Embryonic facial prominence (tissue), 1 donor: ENCODE results near the gene MOCS3.
"Not testable (repeated sequence)": the region's sequence is repeated elsewhere in the genome, so short reads cannot be mapped to it uniquely, and the experiment has no call there.

ENCODE experiments used
- DNase-seq: peaks from one replicate; pipeline ENCODE4 v3.0.0-alpha.2; 2016; ENCODE audit errors: extremely low spot score

MOCS3 gene

DNA sequence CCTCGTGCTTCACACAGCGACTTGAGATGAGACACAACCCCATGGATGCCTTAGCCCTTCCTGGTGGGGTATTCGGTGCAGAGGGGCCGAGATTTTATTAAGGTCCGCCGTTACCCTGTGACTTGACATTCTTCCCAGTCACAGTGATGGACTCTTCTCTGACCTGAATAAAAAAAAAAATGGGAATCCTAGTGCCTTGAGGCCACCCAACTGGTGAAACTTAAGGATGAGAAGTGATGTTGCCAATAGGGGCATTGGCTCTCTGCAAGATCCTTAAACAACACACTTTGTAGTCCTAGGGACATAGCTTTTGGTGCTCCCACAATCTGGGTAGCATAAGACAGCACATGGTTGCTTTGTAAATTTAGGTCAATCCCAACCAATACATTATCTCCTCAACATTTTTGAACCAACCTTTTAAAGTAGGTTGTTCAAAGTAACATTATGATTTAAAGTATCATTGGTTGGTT is 26.6 kb upstream of the MOCS3 start:
- no peak for DNase-seq

DNA sequence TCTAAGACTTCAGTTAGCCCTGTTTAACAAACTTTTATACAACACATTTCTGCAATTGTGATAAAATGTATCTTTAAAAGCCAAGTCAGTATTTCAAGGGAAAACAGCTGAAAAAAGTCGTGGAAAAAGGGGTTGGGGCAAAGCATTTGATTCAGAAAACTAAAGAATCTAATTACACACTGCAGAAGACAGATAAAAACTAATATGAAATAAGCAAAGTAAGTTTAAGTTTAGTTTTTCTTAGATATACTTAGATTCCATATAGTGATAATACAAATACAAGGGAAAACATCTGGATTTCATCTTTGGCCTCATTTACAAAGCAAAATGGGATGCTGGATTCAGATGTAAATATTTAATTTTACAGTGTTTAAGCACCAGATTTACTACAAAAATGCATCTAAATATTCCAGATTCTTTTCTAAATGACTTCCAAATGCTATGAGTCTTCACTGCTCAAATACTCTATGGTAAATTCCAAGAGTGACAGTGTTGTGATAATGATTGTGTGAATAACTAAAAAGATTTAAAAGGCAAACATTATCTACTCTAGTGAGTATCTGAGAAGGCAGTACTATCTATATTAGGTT is 25.8 kb upstream of the MOCS3 start:
- no peak for DNase-seq

DNA sequence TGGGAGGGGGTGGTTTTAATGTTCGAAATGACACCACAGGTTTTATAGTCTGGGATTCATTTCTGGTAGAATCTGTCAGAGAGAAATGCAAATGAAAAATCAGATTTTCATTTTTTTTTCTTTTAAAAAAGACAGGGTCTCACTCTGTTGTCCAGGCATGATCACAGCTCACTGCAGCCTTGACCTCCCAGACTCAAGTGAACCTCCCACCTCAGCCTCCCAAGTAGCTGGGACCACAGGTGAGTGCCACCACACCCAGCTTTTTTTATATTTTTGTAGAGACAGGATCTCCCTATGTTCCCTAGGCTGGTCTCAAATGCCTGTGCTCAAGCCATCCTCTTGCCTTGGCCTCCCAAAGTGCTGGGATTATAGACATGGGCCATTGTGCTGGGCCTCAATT is 25.0 kb upstream of the MOCS3 start:
- no peak for DNase-seq

DNA sequence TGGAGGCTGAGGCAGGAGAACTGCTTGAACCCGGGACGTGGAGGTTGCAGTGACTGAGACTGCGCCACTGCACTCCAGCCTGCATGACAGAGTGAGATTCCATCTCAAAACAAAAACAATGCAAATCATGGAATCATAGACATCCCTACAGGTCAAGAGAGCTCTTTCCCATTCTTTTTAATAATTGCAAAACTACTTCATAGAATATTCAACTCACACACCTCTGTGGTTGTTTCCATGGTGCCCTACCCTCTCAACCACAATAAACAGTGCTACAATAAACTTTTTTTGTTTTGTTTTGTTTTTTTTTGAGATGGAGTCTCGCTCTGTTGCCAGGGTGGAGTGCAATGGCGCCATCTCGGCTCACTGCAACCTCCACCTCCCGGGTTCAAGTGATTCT is 15.5 kb upstream of the MOCS3 start:
- DNase-seq: no peak

DNA sequence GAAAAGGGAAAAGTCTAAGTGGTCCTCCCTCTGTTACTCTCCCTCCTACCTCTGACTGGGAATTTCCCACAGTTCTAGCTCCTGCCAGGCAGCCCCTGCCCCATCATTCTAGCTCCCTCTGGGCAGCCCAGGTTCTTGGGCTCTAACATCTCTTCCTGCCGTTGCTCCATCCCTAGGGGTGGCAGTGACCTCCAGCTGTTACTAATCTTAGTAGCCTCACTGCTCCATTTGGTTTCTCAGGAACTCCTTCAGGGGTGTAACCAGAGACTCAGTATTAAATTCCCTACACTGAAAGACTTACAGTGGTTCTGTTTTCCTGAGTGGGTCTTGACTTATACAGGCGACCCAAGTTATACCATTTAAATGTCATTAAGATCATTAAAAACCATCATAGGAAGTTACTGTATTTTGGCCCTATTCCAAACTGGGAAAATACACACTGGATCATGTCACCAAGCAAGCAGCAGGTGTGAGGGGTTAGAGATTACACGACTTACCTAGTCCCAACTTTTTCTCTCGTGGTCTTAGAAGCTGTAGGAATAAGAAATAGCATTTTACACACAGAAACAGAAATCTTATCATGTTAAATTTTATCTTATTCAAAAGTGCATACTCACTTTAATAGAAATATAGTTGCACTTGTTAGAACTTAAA is 10.4 kb upstream of the MOCS3 start:
- DNase-seq: no peak

DNA sequence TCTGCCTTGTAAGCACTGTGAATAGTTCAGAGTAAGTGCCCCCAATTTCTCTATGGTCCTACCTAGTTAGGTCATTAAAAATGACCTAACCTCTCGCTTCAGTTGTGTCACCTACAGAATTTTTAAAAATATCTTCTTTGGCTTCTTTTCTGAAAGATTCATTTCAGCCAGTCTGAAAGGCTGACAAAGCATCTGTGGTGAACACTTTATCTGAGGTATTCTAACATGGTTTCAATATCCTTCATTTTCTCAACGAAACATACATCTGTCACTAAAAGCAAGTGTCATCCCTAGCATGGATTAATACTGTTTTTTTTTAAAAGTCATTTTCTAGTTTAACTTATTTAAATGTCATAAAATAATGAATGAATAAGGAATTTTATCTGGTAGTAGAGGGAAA is 5.4 kb upstream of the MOCS3 start:
- no peak for DNase-seq

DNA sequence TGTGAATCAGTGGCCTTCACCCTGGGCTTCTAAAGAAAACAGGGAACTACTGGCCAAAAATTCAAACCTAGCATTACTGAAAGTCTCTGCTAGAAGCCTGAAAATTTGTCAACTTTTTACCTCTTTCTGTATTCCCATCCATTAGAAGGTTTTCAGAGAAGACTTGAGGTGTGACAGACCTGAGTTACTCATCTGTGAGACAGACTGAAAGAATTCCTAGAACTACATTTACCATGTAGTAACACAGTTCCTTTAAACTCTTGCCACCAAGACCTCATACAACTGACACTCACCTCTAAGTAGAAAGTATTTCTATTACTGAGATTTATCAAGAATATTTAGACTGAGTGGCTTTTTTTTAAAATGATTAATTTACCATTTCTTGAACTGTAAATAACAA is 4.8 kb upstream of the MOCS3 start:
- DNase-seq: no peak

DNA sequence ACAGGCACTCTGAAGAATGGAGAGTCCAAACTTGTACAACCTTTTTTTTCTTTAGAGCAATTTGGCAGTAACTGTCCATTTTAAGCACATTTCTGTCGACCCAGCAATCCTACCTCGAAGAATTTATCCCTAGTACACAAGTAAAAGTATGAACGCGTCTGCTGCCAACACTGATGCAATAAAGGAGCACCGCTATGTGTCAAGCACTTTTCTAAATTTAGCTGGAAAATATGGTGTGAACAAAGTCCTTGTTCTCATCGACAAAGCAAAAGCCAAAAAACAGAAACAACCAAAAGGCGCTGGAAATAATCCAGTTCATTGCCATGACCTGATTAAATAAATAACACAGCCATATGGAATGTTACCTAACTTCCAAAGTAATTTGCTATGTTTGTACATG is 1.3 kb upstream of the MOCS3 start:
- DNase-seq: no peak

DNA sequence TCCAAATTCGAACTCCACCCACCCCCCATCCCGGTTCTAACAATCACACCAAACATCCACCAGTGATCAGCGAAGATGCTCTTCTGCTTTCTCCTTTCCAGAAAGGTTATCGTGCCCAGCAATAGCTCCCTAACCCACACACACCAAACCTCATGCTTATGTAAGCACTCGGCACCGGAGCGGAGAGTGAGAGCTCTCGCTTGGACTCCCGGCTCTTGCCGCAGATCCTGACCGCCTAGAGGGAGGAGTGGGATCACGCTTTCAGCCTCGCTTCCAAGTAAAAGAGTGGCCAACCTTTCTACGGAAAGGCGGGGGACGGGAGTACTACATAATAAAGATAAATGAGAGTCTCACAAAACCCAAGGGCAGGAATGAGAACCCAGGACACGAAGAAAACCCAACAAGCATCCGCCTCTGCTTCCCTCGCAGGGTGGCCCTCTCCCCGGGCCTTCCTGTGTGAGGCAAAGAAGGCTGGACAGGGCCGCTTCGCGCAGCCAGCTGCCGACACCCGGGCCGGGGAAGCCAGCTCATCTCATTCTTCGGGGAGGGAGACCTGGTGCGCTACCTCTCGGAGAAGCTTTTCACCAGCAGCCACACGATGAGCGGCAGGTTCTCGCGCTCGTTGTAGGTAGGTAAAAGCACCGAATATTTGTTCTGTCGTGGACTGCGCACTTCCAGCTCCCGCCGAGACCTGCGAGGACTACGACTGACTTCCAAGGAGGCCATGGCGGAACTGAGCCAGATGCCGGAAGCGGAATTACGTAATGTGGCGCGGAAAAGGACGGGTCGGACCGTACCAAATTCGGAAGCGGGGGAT is 612 bp upstream of the MOCS3 start, which contains the start of gene DPM1:
TSS of gene DPM1 (minus strand) at position 735 of the 817 bp plus-strand sequence. CDS start at position 726, 9 bp downstream.
- DNase-seq: no peak

DNA sequence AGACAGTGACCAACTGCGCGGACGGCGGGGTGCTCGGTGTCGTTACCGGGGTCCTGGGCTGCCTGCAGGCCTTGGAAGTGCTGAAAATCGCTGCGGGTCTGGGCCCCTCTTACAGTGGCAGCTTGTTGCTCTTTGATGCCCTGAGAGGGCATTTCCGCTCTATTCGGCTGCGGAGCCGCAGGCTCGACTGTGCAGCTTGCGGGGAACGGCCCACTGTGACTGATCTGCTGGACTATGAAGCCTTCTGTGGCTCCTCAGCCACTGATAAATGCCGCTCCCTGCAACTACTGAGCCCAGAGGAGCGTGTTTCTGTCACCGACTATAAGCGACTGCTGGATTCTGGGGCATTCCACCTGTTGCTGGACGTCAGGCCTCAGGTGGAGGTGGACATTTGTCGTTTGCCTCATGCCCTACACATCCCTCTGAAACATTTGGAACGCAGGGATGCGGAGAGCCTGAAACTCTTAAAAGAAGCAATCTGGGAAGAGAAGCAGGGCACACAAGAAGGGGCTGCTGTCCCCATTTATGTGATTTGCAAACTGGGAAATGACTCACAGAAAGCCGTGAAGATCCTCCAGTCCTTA is 1.0 kb downstream of the MOCS3 start:
- no peak for DNase-seq

DNA sequence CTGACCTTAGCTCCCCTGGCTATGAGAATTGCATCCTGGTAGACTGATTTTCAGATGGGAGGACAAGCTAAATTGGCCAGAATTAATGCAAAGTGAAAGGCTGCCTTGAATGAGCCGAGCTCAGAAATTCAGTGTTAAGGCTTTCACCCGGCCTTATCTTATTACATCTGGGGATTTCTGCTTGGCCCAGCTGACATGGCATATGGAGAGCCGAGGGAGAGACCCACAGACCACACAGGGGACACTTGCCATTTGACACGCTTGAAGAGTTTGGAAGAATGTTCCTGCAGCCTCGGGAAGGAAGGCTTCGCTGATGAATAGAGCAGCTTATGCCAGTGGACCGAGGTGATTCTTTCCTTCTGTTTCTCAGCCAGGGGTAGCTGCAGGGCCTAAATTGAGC is 9.0 kb downstream of the MOCS3 start:
- DNase-seq: no peak

DNA sequence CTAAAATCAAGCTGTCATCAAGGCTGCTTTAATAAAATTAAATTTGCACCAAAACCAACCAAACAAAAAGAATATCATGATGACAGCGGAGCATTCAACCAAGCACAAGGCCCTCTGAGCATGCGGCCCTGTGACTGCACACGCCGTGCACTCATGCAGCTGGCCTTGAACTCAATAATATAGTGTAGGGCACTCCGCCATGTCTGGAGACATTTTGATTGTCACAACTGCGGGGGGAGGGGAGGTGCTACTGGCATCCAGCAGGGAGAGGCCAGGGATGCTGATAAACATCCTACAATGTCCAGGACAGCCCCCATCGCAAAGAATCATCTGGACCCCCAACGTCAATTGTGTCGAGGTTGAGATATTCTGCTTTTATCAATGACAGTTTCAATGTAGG is 9.7 kb downstream of the MOCS3 start:
- DNase-seq: no peak

DNA sequence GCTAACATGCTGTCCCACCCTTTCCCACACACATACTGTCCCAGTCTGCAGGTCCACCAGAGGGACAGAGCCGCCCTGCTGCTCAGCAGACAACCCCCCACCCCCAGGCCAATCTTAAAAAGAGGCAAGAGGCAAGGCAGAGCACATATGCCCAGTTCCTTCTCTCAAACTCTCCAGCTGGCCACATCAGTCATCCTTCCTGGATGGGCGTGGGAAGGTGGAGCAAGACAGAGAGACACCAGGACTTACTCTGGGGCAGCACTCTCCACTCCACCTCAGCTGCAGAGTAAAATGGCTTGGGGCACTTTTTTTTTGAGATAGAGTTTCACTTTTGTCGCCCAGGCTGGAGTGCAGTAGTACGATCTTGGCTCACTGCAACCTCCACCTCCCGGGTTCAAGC is 10.8 kb downstream of the MOCS3 start:
- no peak for DNase-seq

DNA sequence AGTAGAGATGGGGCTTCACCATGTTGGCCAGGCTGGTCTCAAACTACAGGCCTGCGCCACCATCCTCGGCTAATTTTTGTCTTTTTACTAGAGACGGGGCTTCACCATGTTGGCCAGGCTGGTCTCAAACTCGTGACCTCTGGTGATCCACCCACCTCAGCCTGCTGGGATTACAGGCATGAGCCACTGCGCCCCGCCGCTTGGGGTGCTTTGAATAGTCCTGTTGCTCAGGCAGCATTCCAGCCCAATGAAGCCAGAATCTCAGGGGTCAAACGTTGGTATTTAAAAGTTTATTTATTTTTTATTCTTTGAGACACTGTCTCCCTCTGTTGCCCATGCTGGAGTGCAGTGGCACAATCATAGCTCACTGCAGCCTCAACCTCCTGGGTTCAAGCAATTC is 11.3 kb downstream of the MOCS3 start:
- no peak for DNase-seq

DNA sequence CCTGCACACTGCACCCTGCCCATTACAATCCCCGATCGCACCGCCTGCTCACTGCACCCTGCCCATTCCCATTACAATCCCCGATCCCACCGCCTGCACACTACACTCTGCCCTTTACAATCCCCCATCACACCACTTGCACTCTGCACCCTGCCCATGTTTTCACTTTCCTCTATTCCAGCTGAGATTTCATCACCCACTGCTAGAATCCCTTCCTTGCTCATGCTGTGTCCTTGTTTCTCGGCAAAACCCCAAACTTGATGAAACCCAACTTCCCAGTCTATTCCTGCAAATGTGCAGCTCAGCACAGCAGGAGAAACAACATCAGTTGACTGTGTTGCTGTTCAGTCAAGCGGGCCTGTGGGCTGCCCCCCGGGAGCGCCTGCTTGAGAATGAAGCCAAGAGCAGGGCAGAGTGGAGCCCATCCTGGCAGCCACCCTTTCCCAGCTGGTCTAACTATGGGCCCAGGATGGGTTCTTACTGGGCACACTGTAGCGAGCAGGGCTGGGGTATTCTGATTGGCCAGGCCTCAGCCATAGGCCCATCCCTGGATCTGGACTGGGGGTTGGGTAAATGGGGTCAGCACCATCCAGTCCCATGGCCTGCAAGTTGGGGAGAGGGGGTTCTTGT is 17.2 kb downstream of the MOCS3 start:
- no peak for DNase-seq

DNA sequence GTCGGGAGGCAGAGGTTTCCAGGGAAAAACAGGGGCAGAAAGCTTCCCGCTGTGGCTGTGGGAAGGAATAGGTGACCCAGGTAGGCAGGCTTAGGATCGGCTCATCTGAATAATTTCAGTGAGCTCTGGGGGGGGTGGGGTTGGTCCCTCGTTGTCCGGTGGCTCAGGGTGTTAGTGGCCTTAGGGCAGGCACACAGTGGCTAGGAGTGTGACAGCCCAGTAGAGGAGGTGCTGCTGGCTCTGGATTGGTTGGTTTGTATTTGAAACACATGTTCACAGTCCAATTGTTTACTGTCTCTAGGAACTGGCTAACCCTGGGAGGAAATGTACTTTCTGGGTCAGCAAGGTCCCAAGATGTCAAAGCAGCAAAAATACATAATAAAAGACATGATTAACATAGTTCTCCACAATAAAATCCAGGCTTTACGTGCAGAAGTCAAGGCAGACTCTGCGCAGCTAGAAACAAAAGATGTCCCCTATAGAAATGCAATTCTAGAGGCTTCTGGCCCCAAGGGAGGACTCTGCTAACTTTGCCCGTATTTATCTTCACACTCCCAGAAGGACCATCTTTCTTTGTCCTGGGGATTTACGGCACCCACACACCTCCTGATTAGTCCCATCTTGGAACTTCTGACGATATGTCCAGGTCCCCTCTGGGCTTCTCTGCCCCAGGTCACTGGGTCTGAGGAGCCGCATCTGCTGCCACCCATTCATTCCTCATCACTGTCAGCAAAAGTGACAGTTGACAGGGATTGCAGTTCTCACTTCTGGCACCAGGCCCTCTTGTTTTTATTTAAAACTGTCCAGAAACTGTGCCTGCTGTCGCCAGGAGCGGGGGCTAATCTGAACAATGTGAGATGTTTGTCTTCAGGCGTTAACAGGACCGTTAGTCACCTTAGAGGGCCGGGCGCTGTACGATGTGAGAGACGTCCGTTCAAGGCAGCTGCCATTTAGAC is 18.7 kb downstream of the MOCS3 start:
- no peak for DNase-seq

DNA sequence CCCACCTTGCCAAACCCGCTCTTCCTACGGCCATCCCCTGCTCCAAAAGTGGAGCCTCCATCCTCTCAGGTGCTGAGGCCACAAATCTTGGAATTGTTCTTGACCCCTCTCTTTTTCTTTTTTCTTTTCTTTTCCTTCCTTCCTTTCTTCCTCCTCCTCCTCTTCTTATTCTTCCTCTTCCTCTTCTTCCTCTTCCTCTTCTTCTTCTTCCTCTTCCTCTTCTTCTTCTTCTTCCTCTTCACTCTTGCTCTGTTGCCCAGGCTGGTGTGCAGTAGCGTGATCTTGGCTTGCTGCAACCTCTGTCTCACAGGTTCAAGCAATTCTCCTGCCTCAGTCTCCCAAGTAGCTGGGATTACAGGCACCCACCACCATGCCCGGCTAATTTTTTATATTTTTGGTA is 19.9 kb downstream of the MOCS3 start:
- DNase-seq: not testable (repeated sequence)

DNA sequence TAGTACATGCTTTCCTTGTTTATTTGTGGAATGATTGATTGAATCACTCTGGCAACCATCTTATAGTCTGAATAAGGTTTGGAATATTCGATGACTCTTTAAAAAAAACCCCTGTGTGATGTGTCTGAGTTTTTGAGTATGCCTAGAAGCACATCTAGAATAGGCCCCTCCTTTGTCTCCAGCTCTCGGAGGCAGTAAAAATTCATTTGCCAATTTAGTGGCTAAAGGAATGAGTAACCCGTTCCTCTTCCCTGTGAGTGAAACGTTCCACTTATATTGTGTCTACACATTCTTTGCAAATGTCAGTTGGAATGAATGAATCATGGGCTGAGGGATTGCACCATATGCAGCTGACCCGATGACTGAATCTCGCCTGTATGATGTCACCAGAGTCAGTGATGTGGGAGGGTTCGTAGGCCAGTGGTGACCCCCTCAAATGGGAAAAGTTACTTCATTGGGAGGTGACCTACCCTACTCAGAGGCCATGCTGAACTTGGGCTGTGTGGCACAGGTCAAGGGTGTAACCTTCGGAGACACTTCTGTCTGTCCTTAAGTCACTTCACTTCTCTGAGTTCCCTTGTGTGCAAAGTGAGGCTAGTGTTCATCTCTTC is 21.6 kb downstream of the MOCS3 start:
- no peak for DNase-seq

DNA sequence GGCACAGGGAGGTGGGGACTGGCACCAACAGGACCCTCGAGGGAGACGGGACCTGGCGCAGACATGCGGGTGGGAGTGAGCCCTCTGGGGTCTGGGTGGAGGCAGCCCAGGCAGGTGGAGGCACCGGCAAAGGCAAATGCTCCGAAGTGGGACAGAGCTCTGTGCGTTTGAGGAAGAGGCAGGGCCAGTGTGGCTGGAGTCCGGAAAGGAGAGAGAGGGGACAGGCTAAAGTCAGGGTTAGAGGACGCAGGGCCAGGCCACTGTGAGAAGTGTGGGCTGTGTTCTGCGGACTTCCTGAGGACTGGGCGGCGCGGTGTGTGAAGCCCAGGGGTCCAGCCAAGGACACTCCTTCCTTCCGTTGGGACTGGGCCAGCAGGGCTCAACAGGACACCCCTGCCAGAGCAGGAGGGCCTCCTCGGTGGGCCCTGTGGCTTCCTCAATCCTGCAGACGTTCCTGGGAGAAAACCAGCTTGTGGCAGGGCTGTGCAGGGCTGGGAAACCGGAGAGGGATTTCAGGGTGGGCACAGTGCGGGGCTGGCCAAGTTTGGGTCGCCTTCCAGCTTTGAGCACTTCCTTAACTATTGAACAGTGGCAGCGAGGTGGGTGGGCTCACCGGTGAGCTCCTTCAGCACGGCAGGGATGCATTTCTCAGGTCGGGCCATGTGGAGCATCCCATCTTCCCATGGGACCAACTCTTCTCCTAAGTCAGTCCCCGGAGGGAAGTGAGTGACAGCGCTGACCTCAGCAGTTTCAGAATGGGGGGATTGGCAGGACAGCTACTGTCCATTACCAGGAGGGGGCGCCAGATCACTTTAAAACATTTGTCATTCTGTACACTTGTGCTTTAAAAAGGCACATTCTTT is 22.5 kb downstream of the MOCS3 start:
- DNase-seq: no peak

DNA sequence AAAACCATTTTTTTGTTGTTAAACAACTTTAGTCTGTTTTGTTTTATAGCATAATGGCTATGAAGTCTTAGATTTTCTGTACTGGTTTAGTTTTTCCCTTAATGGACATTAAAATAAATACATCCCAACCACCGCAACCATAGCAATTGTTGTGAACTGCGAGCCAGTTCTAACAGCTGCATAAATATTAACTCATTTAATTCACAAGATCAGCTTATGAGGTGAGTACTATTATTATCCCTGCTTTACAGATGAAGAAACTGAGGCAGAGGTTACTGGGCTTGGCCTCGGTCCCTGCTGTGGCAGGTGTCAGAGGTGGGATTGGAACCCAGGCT is 23.1 kb downstream of the MOCS3 start:
- no peak for DNase-seq
